NCI-H2171 (cell line): ENCODE results near the gene KATNAL2.

ENCODE experiments used
- DNase-seq: peaks from one replicate; lab custom pipeline; 2025; lab: John Stamatoyannopoulos, UW

The KATNAL2 gene, protein sequence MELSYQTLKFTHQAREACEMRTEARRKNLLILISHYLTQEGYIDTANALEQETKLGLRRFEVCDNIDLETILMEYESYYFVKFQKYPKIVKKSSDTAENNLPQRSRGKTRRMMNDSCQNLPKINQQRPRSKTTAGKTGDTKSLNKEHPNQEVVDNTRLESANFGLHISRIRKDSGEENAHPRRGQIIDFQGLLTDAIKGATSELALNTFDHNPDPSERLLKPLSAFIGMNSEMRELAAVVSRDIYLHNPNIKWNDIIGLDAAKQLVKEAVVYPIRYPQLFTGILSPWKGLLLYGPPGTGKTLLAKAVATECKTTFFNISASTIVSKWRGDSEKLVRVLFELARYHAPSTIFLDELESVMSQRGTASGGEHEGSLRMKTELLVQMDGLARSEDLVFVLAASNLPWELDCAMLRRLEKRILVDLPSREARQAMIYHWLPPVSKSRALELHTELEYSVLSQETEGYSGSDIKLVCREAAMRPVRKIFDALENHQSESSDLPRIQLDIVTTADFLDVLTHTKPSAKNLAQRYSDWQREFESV

DNA sequence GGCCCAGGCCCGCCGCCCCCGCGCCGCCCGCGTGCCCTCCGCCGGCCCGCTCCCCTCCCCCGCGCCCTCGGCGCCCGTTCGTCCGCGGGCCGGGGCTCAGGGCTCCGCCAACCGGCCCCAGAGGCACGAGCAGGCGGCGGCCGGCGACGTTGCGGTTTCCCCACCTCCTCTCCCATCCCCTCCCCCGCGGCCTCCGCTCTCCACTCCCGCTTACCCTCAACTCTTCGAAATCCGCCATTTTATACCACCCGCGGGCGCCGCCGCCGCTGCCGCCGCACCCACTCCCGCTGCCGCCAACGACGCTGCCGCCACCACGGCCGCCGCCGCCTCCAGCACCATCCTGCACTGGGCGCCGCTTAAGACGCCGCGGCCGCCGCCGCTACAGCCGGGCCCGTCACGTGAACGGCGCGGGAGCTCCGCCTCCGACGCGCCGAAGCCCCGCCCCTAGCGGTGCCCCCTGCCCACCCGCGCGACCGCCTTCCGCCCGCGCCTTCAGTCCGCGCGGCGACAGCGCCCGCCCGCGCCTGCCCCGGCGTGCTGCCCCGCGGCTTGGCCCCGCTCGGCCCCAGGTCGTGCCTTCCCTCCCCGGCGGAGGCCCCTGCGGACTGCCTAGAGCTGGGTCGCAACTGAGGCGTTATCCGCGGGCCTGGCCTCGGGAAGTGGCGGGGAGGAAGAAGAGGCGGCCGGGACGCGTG lies at the start of gene KATNAL2, which contains the start of gene PIAS2:
Gene KATNAL2, plus strand, starts transcription at position 495 of the 695 bp plus-strand sequence. CDS start 29,271 bp downstream, outside the sequence.
Gene PIAS2, minus strand, starts transcription at position 400 of the 695 bp plus-strand sequence. Its CDS starts 162 bp downstream, at position 238.
- peak; percentile 80 for DNase-seq

DNA sequence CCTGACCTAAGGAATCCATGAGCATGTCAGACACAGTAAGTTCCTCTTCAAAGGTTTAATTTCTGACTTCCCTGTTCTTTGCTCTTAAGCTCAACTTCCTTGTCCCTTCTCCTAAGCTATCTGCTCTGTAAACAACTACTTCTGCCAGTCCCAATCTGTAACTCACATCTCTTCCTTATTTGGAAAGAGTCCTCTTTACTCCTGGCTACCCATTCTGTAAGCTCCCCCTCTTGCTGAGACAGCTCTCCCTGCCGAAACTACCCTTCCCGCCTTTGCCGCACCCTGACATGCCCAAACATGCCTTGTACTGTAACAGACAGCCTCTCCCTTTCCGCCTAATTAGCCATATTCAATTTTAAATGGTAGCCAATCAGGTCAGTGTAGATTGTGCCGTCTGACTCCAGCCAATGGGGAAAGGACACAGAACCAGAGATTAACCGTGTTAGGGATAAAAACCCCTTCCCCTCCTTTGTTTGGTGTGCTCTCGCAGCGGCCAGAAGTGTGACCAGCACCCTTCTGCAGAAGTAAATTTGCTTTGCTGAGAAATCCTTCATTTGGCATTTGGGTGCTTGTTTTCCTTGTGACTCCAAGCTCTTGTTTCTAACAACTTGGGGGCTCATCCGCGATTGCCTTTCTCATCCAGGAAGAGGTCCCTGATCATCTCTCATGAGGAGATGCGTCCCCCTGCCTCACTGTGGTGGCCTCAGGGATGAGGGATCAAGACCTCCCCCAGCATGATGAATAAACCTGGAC lies 49.1 kb upstream of the KATNAL2 start:
- DNase-seq: peak; percentile 22

DNA sequence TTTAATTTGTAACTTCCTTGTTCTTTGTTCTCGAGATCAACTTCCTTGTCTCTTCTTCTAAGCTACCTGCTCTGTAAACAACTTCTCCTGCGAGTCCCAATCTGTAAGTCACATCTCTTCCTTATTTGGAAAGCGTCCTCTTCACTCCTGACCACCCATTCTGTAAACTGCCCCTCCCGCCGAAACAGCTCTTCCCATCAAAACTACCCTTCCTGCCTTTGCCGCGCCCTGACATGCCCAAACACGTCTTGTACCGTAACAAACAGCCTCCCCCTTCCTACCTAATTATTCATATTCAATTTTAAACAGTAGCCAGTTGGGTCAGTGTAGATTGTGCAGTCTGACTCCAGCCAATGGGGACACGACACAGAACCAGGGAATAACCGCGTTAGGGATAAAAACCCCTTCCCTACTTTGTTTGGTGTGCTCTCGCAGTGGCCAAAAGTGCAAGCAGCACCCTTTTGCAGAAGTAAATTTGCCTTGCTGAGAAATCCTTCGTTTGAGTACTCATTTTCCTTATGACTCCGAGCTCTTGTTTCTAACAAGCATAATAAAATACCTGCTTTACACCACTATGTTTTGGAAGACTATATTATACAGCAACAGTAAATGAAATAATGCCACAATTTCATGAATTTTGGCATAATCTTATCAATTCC lies 39.9 kb upstream of the KATNAL2 start:
- DNase-seq: no peak

DNA sequence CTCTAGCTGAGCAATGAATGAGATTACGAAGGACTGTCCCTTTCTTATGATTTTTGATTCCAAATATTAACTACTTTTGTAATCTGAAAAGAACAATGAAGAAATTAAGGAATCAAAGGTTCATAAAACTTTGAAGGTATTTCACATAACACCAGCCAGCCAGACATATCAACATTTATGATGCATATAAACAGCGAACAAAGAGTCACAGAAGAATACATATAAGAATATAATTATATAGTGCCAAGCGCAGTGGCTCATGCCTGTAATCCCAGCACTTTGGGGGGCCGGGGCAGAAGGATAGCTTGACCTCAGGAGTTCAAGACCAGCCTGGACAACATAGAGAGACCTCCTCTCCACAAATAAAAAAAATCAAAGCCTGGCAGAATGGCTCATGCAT lies 34.2 kb upstream of the KATNAL2 start:
- DNase-seq: no peak

DNA sequence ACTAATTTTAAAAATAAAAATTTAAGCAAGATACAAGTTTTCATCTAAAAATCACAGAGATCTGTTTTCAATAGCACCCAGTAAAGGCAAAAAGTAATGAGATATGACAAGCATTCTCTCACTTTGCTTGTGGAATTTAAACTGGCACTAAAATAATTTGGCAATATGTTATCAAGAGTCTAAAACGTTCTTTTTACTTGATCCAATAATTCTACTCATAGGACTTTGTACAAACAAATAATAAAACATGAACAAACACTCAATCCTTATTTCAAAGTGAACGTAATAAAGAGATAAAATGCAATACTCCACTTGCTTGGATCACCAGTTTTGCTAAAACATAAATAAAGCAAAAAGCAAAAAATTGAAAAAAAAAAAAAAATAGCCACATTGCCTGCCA lies 30.5 kb upstream of the KATNAL2 start:
- DNase-seq: no peak

DNA sequence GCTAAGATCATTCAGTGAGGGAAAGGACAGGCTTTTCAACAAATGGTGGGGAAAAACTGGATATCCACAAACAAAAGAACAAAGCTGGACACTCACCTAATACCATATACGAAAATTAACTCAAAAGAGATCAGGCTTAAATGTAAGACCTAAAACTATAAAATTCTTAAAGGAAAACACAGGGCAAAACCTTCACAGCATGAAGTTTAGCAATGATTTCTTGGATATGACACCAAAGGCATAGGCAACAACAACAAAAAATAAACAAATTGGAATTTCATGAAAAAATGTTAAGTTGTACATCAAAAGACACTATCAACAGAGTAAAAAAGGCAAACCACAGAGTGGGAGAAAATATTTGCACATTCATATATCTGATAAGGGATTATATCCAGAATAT lies 28.4 kb upstream of the KATNAL2 start:
- DNase-seq: no peak

DNA sequence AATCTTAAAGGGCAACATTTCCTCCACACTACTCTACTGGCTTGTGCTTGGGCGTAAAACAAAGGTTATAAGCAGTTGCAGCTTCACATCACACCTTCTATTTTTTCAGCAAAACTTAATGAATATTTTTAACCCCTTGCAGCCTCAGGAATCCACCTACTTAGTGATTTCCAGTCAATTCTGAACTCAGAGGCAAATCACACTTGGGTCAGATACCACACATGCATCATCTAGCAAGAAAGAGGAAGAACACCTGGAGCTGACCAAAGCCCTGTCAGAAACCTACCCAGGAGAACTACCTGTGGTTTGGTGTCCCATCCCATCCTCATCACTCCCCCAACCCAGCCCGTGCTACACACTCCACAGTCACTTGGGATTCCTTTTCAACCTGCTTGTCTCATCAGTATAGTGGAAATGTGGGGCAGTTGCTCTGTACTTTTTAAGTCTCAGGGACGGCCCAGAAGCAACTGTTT lies 25.6 kb upstream of the KATNAL2 start:
- no peak for DNase-seq

DNA sequence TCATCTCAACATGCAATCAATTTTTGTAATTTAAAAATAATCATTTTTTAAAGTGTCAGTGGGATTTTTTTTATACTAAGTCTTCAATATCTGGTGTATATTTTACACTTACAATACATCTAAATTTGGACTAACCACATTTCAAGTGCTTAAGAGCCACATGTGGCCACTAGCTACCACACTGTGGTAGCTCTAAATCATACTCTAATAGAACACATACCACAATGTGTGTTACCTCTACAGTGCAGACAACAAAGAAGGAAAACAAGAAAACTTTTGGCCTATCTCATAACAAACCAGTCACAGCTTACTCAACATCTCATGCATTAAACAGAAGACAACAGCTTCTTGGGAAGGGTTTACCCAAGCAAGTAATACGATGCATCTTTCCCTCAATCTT lies 24.6 kb upstream of the KATNAL2 start:
- DNase-seq: no peak

DNA sequence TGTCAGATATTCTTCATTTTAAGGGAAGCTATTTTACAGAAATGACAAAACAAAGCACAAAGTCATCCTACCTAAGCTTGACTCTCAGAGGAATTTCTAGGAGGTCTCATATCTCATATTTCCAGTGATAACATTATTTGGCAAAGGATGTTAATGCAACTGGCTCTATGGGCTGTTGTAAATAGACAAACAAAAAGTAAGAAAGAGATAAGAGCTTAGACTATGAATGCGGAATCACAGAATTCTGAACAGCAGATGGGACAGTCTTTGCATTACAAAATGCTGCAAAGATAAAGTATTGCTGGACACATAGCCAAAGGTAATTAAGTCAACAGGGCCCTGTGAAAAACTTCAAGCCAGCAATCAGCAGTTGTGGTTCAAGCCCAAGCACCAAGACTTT lies 24.0 kb upstream of the KATNAL2 start:
- DNase-seq: no peak

DNA sequence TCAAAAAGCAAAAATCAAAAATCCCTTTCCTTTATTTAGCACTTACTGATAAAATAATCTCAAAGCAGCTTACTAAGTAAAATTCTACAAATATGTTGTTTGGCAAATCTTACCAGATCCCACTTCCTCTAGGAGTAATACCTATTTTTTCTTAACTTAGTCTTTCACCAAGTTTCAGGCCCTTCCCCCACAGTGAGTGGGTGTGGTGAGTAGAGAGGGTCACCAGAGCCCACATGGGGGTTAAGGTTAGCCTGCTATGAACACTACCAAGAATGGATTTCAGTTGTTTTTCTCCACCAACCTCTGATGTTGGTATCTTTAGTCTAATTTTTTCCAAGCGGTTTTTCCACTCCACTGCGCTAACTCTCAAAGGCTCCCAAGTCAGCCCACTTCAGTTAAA lies 23.3 kb upstream of the KATNAL2 start:
- no peak for DNase-seq

DNA sequence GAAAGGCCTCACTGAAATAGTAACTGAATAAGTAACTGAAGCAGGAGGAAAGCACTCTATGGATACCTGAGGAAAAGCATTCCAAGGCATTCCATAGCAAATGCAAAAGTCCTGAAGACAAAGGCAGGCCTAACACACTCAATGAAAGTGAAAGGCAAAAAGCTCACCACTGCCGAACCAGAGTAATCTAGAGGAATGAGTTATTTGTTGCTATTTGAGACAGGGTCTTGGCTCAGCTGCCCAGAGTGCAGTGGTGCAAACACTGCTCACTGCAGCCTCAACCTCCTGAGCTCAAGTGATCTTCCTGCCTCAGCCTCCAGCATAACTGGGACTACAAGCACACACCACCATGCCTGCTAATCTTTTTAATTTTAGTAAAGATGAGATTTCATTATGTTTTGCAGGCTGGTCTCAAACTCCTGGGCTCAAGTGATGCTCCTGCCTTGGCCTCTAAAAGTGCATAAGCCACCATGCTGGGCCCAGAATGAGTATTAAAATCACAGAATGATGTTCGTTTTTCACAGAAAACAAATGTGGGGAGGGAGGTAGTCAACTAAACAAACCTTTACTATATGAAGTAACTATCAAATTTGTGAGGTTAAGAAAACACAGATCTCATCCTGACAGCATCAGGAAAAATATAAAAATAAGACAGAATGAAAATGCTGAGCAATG lies 18.0 kb upstream of the KATNAL2 start:
- no peak for DNase-seq

DNA sequence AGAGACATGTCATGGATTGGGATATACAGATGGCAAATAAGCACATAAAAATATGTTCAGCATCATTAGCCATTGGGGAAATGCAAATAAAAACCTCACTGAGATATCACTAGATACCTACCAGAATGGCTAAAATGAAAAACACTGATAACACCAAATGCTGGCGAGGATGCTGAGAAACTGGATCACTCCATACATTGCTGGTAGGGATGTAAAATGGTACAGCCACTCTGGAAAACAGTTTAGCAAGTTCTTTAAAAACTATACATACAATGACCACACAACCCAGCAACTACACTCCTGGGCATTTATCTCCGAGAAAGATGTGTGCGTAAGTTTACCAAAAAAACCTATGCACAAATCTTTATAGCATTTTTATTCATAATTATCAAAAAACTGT lies 14.0 kb upstream of the KATNAL2 start:
- no peak for DNase-seq

DNA sequence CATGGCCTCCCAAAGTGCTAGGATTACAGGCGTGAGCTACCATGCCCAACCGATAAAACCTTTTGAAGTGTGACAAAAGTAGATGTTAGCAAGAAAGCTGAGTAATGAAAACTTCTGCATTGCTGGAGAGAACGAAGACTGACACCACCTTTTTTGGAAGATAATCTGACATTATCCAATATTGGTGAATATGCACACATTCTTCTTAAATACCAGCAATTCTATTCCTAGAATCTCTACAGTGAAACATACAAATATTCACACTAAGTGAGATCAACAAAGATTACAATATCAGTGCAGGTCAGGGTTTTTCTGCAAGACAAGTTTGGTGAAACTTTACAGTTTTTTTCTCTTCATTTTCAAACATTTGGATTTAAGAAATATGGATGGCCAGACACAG lies 7.9 kb upstream of the KATNAL2 start:
- no peak for DNase-seq

DNA sequence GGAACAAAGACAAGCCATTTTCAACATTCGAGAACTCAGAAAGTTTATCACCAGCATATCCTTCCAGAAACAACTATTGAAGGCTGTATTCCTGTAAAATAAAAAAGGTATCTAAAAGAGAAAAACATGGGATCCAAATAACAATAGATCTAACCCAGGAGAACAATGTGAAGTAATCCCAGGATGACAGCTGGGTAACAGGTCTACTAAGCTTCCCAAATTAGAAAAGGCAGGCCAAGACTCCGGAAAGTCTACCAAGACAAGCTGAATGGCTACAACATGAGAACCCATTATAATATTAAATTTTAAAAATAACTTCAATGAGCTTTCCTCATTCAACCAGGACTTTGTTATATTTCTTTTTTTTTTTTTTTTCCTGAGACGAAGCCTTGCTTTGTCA lies 6.5 kb upstream of the KATNAL2 start:
- no peak for DNase-seq

DNA sequence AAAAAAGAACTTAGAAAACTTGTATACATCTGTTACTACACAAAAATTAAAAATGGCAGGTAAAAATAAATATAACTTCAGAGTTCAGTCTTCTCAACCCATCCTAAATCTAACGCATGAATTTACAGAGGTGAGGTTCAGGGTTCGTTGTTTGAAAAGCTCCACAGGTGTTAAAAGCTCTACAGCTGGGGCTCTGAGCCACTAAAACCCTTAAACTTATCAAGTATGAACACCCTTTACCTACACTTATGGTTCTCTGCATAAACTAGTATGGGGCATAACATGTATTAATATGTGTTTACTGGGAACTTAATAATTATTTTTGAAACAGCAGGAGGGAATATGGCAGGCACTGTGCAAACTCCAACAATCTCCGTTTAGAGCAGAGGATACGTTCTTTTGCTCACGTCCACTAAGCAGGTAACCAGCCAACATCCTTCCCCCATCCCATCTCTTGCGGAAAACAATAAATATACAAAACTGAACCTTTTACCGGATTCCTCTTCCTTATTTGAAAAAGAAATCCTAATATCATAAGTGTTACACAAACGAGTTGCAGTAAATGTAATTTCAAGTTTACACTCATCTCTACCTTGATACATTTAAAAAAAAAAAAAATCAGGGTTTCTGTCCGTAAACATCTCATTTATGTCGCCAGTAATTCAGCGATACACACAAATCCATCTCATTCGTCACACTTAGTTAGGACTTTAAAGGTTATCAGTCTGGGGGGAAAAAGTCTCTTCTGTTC lies 1.4 kb upstream of the KATNAL2 start:
- DNase-seq: no peak

DNA sequence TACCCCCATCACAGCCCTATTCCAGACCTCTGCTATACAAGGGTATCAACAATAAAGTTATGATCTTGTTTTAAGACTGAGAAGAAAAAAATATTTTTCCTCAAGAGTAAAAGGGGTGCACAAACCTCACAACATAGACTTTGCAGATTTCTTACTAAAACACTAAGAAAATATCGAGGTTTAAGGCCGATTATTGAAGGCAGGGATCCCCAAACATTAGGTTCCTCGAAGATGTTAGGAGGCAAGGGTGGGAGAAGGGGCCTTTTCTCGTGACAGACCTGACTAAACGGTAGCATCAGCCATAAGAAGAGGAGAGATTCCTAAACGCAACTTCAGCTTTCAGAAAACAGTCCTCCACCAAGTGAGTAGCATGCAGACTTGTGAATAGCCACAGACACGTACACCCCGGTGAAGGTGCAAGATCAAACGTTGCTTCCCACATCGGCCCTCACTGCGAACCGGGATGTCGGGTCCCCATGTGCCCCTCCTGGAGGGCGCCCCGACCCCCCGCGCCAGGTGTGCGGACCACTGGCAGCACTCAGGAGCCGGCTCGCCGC lies 773 bp upstream of the KATNAL2 start:
- DNase-seq: no peak

DNA sequence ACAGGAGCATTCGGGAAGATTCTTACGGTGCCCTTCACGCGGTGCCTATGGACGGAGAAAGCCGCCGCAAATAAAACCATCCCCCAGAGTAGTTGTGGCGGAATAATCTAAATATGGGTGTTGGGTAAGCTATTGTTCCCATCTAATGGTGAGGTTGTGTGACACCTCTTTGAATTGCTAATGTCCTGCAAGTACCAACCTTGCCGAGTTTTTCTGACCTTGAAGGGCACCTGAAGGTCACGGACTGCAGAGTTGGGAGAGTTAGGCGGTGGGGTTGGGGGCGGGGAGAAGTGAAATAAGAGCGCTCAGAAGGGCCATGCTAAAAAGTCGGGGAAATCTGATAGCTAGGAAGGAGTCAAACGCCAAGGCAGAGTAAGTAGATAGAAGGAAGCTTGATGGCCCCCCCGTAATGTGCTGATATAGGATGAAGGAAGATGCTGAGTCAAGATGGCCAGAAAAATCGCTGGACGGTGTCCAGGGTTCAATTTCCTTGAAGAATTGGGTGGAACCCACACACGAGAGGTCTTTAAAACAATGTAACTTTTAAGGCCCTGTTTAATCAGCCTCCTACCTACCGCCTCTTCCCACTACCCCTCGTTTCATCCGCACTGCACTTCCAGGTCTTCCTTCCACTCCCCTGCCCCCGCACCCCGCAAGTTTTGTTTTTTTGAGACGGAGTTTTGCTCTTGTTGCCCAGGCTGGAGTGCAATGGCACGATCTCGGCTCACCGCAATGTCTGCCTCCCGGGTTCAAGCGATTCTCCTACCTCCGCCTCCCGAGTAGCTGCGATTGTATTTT lies 600 bp downstream of the KATNAL2 start:
- peak; percentile 8 for DNase-seq

DNA sequence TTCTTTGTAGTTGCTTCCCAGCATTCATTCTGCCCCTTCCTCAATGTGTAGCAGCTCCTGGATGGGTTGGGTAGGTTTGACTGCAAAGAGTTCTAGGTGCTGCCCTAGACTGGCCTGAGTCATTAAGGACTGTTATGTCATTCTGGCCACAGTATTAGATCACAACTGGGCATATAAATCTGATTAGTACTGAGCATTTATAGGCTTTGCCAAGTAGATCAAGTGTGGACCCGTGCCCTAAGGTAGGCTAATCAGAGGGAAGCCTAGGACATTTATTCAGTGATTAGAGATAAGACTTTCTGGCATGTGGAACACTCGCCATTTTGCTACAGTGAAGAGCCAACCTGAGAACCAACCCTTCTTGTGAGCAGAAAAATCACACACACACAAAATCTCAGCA lies 2.7 kb downstream of the KATNAL2 start:
- DNase-seq: no peak

DNA sequence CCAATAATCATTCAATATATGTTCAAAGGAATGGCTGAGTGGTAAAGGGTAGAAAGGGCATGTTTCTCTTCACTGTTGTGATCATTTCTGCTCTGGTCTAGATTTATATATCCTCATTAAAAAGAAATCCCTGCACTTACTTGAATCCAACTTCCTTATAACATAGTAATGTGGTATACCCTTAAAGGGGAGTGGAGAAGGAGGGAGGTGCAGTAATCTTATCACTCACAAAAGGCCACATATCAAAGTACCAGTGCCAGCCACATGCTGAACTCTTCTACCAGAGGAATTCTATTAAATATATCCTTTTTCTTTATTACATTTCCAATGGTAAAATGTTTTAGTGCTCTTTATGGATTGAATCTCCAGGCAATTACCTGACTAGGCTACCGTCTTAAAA lies 3.3 kb downstream of the KATNAL2 start:
- no peak for DNase-seq
